ENCODE data around the gene LENEP.
A peak's percentile ranks its signal among the peaks of the same experiment; 100 is the strongest.

LENEP gene

GRCh38 chr1:154945160-154945961, 48.0 kb upstream of the LENEP start:
- Histone ChIP-seq H3K36me3 (replicated peaks; ENCODE audit: insufficient read depth, low read length) (no peaks in the 10 kb centered on the region), H3K9me2 (replicated peaks; ENCODE audit: insufficient read depth, low read length) (no peaks in the 10 kb centered on the region), H3K79me2 (ENCODE audit: low read length) (peaks cover 66% of the 10 kb centered on the region), H3K9me3 (replicated peaks; ENCODE audit: insufficient read depth, low read length) (no peaks in the 10 kb centered on the region), H3K27ac (ENCODE audit: low read length) (peak overlapping the region; percentile 91), H3F3A (ENCODE audit: insufficient read depth, low read length) (peaks cover 80% of the 10 kb centered on the region), H3K27me3 (replicated peaks; ENCODE audit: insufficient read depth, low read length) (no peaks in the 10 kb centered on the region), H3K4me3 (ENCODE audit: low read length) (peak overlapping the region; percentile 3; the same call in 1 of the 2 replicates), H4K20me1 (ENCODE audit: insufficient read depth, low read length) (no peaks in the 10 kb centered on the region), H3K4me1 (ENCODE audit: low read length) (peaks cover 79% of the 10 kb centered on the region), H3K9ac (ENCODE audit: low read length) (peak overlapping the region; percentile 89), H3K4me2 (ENCODE audit: low read depth, low read length) (peak overlapping the region; percentile 87), H2AFZ (ENCODE audit: low read length) (no peak overlapping the region)
- TF ChIP-seq EZH2phosphoT487 (IDR thresholded peaks at IDR 0.05; ENCODE audit: low read length) (no peak), EZH2 (optimal IDR thresholded peaks at IDR 0.05; ENCODE audit: low read depth, low read length) (no peak), CTCF (IDR thresholded peaks at IDR 0.05; ENCODE audit: low read length) (no peak)
- DNase-seq: no peak

- Histone ChIP-seq H3K9ac (ENCODE audit: low read length) (peak overlapping the region; percentile 89; the same call in 1 of the 2 replicates), H3K4me1 (ENCODE audit: low read length) (peaks cover 79% of the 10 kb centered on the region), H3K27ac (ENCODE audit: low read length) (peak overlapping the region; percentile 91; the same call in 1 of the 2 replicates), H3K36me3 (replicated peaks; ENCODE audit: insufficient read depth, low read length) (0 out of 2 replicates have a peak, but pooled peaks cover 5% of the 10 kb centered on the region), H3K79me2 (ENCODE audit: low read length) (peaks cover 71% of the 10 kb centered on the region), H3K4me3 (ENCODE audit: low read length) (no peak overlapping the region), H3F3A (ENCODE audit: insufficient read depth, low read length) (peaks cover 80% of the 10 kb centered on the region), H4K20me1 (ENCODE audit: insufficient read depth, low read length) (no peaks in the 10 kb centered on the region), H3K4me2 (ENCODE audit: low read depth, low read length) (peak overlapping the region; percentile 87), H3K27me3 (replicated peaks; ENCODE audit: insufficient read depth, low read length) (no peaks in the 10 kb centered on the region), H3K9me2 (replicated peaks; ENCODE audit: insufficient read depth, low read length) (no peaks in the 10 kb centered on the region), H2AFZ (ENCODE audit: low read length) (no peak overlapping the region), H3K9me3 (replicated peaks; ENCODE audit: insufficient read depth, low read length) (no peaks in the 10 kb centered on the region)
- TF ChIP-seq CTCF (IDR thresholded peaks at IDR 0.05; ENCODE audit: low read length) (no peak), EZH2phosphoT487 (IDR thresholded peaks at IDR 0.05; ENCODE audit: low read length) (no peak)
- no peak for DNase-seq
Measured at GRCh38 chr1:154945962-154946850, 47.2 kb upstream of the LENEP start.

GRCh38 chr1:154948079-154948478, 45.3 kb upstream of the LENEP start:
- Histone ChIP-seq H3K27ac (ENCODE audit: low read length) (peak overlapping the region; percentile 47; the same call in 1 of the 2 replicates), H3K79me2 (ENCODE audit: low read length) (peaks cover 80% of the 10 kb centered on the region), H3K4me2 (ENCODE audit: low read depth, low read length) (peak overlapping the region; percentile 26; the same call in 1 of the 2 replicates), H3K4me3 (ENCODE audit: low read length) (no peak overlapping the region), H3K4me1 (ENCODE audit: low read length) (peaks cover 64% of the 10 kb centered on the region), H2AFZ (ENCODE audit: low read length) (no peak overlapping the region), H3K36me3 (replicated peaks; ENCODE audit: insufficient read depth, low read length) (0 out of 2 replicates have a peak, but pooled peaks cover 5% of the 10 kb centered on the region), H4K20me1 (ENCODE audit: insufficient read depth, low read length) (no peaks in the 10 kb centered on the region), H3K9me3 (replicated peaks; ENCODE audit: insufficient read depth, low read length) (no peaks in the 10 kb centered on the region), H3K9me2 (replicated peaks; ENCODE audit: insufficient read depth, low read length) (no peaks in the 10 kb centered on the region), H3K9ac (ENCODE audit: low read length) (peak overlapping the region; percentile 8; the same call in 1 of the 2 replicates), H3K27me3 (replicated peaks; ENCODE audit: insufficient read depth, low read length) (no peaks in the 10 kb centered on the region), H3F3A (ENCODE audit: insufficient read depth, low read length) (peaks cover 81% of the 10 kb centered on the region)
- no peak for DNase-seq
- TF ChIP-seq EZH2 (optimal IDR thresholded peaks at IDR 0.05; ENCODE audit: low read depth, low read length) (no peak), EZH2phosphoT487 (IDR thresholded peaks at IDR 0.05; ENCODE audit: low read length) (no peak), CTCF (IDR thresholded peaks at IDR 0.05; ENCODE audit: low read length) (no peak)
